ENCODE measurements around the gene COL6A2.
"Not testable (repeated sequence)": the region's sequence is repeated elsewhere in the genome, so short reads cannot be mapped to it uniquely, and the experiment has no call there.

Gene COL6A2

GRCh38 chr21:46154955-46155513, 57.1 kb downstream of the COL6A2 start:
- no peak for DNase-seq (ENCODE audit: low read depth in 2 of 2)

- no peak for DNase-seq (ENCODE audit: low read depth in 2 of 2)
Measured at GRCh38 chr21:46155514-46156377, 57.8 kb downstream of the COL6A2 start, which contains the start of gene FTCD. TSS of gene FTCD (minus strand) at chr21:46155579. CDS start at chr21:46155523, 56 bp downstream.

- no peak for DNase-seq (ENCODE audit: low read depth in 2 of 2)
Measured at GRCh38 chr21:46156378-46156645, 58.4 kb downstream of the COL6A2 start.

- DNase-seq (ENCODE audit: low read depth in 2 of 2), result no peak
Measured at GRCh38 chr21:46156678-46157077, 58.8 kb downstream of the COL6A2 start.

- DNase-seq (ENCODE audit: low read depth in 2 of 2), result no peak
Measured at GRCh38 chr21:46157396-46157986, 59.6 kb downstream of the COL6A2 start.

- no peak for DNase-seq (ENCODE audit: low read depth in 2 of 2)
Measured at GRCh38 chr21:46157987-46158451, 60.1 kb downstream of the COL6A2 start.

- DNase-seq (ENCODE audit: low read depth in 2 of 2), result no peak
Measured at GRCh38 chr21:46158666-46159300, 60.9 kb downstream of the COL6A2 start.

GRCh38 chr21:46159390-46159789, 61.5 kb downstream of the COL6A2 start:
- DNase-seq (ENCODE audit: low read depth in 2 of 2), result no peak

- no peak for DNase-seq (ENCODE audit: low read depth in 2 of 2)
Measured at GRCh38 chr21:46159841-46160656, 62.1 kb downstream of the COL6A2 start.

GRCh38 chr21:46160657-46160906, 62.7 kb downstream of the COL6A2 start:
- no peak for DNase-seq (ENCODE audit: low read depth in 2 of 2)

- DNase-seq (ENCODE audit: low read depth in 2 of 2), result no peak
Measured at GRCh38 chr21:46160907-46161632, 63.2 kb downstream of the COL6A2 start.

GRCh38 chr21:46161633-46162592, 64.0 kb downstream of the COL6A2 start:
- no peak for DNase-seq (ENCODE audit: low read depth in 2 of 2)

GRCh38 chr21:46163380-46163779, 65.5 kb downstream of the COL6A2 start:
- DNase-seq (ENCODE audit: low read depth in 2 of 2), result no peak

GRCh38 chr21:46165098-46165497, 67.2 kb downstream of the COL6A2 start:
- DNase-seq (ENCODE audit: low read depth in 2 of 2), result no peak

GRCh38 chr21:46168238-46168637, 70.3 kb downstream of the COL6A2 start:
- DNase-seq (ENCODE audit: low read depth in 2 of 2), result no peak

- DNase-seq (ENCODE audit: low read depth in 2 of 2), result no peak
Measured at GRCh38 chr21:46168659-46169386, 70.9 kb downstream of the COL6A2 start.

- not testable (repeated sequence) for DNase-seq (ENCODE audit: low read depth in 2 of 2)
Measured at GRCh38 chr21:46170436-46171193, 72.7 kb downstream of the COL6A2 start.

GRCh38 chr21:46171585-46171984, 73.7 kb downstream of the COL6A2 start:
- no peak for DNase-seq (ENCODE audit: low read depth in 2 of 2)
